Ectodermal cell (in vitro differentiated cells): ENCODE data around the gene CCDC68.

Source experiments
- H3K27ac ChIP-seq: 2 replicates; pipeline ENCODE4 v1.7.0; 2013; ENCODE audit warnings: mild to moderate bottlenecking, low read depth, low read length; ENCODE audit not compliant: insufficient read depth, poor library complexity, severe bottlenecking
- H3K27me3 ChIP-seq: 2 replicates; pipeline ENCODE4 v1.7.0; 2013; ENCODE audit warnings: mild to moderate bottlenecking, low read length; ENCODE audit not compliant: insufficient read depth, control insufficient read depth, poor library complexity, severe bottlenecking
- H3K36me3 ChIP-seq: one replicate; pipeline ENCODE4 v1.7.0; 2013; ENCODE audit warnings: low read length; ENCODE audit not compliant: control insufficient read depth, insufficient read depth
- H3K4me1 ChIP-seq: one replicate; pipeline ENCODE4 v1.7.0; 2013; ENCODE audit warnings: low read length; ENCODE audit not compliant: control insufficient read depth, insufficient read depth
- H3K4me3 ChIP-seq: 2 replicates; pipeline ENCODE4 v1.7.0; 2013; ENCODE audit warnings: low read depth, low read length, control low read depth; ENCODE audit not compliant: insufficient read depth
- H3K9me3 ChIP-seq: 2 replicates; pipeline ENCODE4 v1.7.0; 2013; ENCODE audit warnings: mild to moderate bottlenecking, low read length, moderate library complexity; ENCODE audit not compliant: control insufficient read depth
- WGBS, 2 experiments: methylation state at CpG; one replicate each; pipeline ENCODE4 v1.1.7; 2013; ENCODE audit warnings: missing lambda C conversion rate in 2 of 2; 5-methylcytosine and 5-hydroxymethylcytosine counted together

The CCDC68 gene

DNA sequence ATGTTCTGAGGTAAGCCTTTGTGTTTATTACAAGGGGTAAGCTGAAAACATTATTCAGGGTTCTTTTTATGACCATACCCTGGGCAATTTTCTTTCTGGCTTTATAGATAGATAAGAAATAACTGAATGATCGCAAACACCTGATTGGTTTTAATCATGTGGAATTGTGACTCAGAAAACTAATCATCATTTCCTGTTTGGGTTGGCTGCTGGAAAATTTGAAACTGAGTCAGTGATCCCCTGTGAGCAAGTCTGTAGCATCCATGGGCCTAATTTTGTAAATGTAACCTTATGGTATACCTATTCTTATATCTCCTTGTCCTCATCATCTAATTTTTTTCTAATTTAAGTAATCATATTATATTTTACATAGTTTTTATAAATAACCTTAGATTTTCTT is 34.3 kb downstream of the CCDC68 start:
- H3K4me3 ChIP-seq = no peak overlapping the region
- no peaks in the 10 kb centered on the region for H3K4me1 ChIP-seq
- H3K27me3 ChIP-seq = no peaks in the 10 kb centered on the region
- no peaks in the 10 kb centered on the region for H3K36me3 ChIP-seq
- WGBS, 2 experiments = 93 to 100% methylated on average over 1 of the region's 1 CpG
- H3K27ac ChIP-seq = no peak overlapping the region
- no peaks in the 10 kb centered on the region for H3K9me3 ChIP-seq

DNA sequence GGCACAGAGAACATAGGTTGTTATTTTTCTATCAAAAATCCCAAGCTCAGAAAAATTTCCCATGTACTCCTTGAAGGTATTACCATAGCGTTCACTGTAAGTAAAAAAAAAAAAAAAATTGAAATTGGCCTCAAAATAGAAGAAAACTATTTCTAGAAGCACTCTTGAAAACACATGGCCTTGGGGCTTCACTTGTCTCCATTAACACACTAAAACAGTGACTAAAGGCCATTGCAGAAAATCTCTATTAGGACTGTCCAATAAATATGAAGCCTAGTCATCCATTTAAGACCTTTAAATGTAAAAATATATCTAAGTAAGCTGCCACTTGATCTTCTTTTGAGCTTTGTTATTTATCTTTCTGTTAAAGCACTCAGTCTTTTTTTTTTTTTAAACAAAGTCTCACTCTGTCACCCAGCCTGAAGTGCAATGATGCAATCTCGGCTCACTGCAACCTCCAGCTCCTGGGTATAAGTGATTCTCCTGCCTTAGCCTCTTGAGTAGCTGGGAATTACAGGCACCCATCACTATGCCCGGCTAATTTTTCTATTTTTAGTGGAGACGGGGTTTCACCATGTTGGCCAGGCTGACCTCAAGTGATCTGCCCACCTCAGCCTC is 35.8 kb downstream of the CCDC68 start:
- 93 to 95% methylated on average over 4 of the region's 4 CpGs for WGBS, 2 experiments
- no peak overlapping the region for H3K27ac ChIP-seq

GRCh38 chr18:54919412-54919811 is 39.8 kb downstream of the CCDC68 start:
- H3K9me3 ChIP-seq = no peaks in the 10 kb centered on the region
- WGBS, 2 experiments = 89 to 93% methylated on average over 6 of the region's 6 CpGs
- H3K4me3 ChIP-seq = no peak overlapping the region
- no peak overlapping the region for H3K27ac ChIP-seq
- no peaks in the 10 kb centered on the region for H3K27me3 ChIP-seq
- H3K4me1 ChIP-seq = no peaks in the 10 kb centered on the region
- no peaks in the 10 kb centered on the region for H3K36me3 ChIP-seq

More for the DNA sequence above, 35.8 kb downstream of the CCDC68 start:
- Histone ChIP-seq H3K36me3 (no peaks in the 10 kb centered on the region), H3K4me1 (no peaks in the 10 kb centered on the region), H3K9me3 (no peaks in the 10 kb centered on the region), H3K4me3 (no peak overlapping the region), H3K27me3 (no peaks in the 10 kb centered on the region)

- Histone ChIP-seq H3K9me3 (no peaks in the 10 kb centered on the region), H3K36me3 (no peaks in the 10 kb centered on the region), H3K4me1 (no peaks in the 10 kb centered on the region), H3K4me3 (no peak overlapping the region), H3K27me3 (no peaks in the 10 kb centered on the region), H3K27ac (no peak overlapping the region)
- WGBS, 2 experiments = 74 to 81% methylated on average over 4 of the region's 4 CpGs
These were observed 41.2 kb downstream of the CCDC68 start for GRCh38 chr18:54918060-54918459.

DNA sequence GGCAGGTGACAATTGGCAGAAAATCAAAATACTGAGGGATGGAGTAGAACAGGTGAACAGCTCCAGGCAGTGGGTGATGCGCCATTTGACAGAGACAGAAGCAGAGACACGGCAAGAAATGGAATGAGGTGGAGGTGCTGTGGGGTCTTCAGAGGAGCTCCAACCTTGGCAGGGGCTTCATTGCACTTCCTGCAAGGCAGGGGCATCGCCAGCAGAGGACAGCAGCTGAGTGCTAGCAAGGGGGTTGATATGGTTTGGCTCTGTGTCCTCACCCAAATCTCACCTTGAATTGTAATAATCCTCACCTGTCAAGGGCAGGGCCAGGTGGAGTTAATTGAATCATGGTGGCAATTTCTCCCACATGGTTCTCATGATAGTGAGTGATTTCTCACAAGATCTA is 42.8 kb downstream of the CCDC68 start:
- Histone ChIP-seq H3K36me3 (no peaks in the 10 kb centered on the region), H3K9me3 (no peaks in the 10 kb centered on the region), H3K4me3 (no peak overlapping the region), H3K27me3 (no peaks in the 10 kb centered on the region), H3K27ac (no peak overlapping the region), H3K4me1 (no peaks in the 10 kb centered on the region)
- 80 to 90% methylated on average over 3 of the region's 3 CpGs for WGBS, 2 experiments

- H3K4me1 ChIP-seq = no peaks in the 10 kb centered on the region
- H3K36me3 ChIP-seq = no peaks in the 10 kb centered on the region
- H3K27ac ChIP-seq = no peak overlapping the region
- H3K27me3 ChIP-seq = no peaks in the 10 kb centered on the region
- no peak overlapping the region for H3K4me3 ChIP-seq
- WGBS, 2 experiments = 96 to 100% methylated on average over 2 to 3 of the region's 4 CpGs
- no peaks in the 10 kb centered on the region for H3K9me3 ChIP-seq
These were observed 44.4 kb downstream of the CCDC68 start for GRCh38 chr18:54914816-54915215.

DNA sequence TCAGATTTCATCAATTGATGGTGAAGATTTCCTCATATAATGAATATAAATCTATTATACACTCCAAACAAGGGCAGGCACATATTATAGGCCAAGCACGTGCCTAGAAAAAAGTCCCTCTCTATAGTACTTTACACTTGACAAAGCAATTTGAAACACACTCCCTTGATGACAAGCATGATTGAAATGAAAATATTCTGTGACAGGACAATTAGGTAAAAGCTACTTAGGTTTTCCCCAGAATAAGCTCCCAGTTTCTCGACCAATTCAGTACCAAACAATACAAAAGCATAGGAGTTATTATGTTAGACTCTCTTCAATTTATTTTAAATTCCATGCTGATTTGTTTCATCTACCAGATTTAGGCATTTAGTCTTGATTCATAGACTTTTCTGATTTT is 47.7 kb downstream of the CCDC68 start:
- Histone ChIP-seq H3K9me3 (no peaks in the 10 kb centered on the region), H3K27me3 (no peaks in the 10 kb centered on the region), H3K4me1 (no peaks in the 10 kb centered on the region), H3K27ac (no peak overlapping the region), H3K4me3 (no peak overlapping the region), H3K36me3 (no peaks in the 10 kb centered on the region)
- 83% methylated on average over 1 of the region's 2 CpGs; no CpG with 5 or more reads in 1 of the 2 experiments for WGBS, 2 experiments

DNA sequence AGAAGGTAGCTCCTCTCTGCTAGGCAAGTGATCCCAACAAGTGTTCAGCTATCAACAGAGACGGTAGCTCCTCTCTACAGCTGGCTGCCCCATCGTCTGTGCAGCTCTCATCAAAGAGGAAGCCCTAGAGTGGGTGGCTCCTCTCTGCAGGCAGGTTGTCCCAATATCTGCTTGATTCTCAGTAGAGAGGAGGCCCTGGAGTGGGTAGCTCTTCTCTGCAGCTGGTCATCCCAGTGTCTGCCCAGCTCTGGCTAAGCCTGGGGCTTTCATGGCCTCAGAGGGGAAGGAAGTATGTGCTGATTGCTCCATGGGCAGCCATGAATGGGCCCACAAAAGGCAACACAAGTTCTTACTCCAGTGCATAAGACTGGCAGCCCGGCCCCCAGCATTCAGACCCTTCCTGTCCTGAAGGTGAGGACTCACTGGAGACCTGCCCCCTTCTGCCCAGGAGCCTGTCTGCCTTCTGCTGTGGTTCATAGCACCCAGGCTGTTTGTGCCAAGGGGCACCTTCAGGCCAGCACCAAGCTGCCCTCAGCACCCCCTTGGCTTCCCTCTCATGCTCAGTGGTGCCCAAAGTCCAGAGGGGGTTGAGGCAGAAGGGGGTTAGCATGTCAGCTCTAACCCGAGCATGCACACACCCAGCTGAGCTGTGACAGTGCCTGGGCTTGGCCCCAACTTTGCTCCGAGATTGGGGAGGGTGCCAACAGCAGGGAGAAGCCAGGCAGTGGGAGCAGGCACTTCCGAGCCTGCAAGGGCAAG is 48.9 kb downstream of the CCDC68 start:
- no peaks in the 10 kb centered on the region for H3K4me1 ChIP-seq
- no peaks in the 10 kb centered on the region for H3K36me3 ChIP-seq
- H3K4me3 ChIP-seq = no peak overlapping the region
- no peak overlapping the region for H3K27ac ChIP-seq
- no peaks in the 10 kb centered on the region for H3K9me3 ChIP-seq
- 92% methylated on average over 6 of the region's 6 CpGs for WGBS, 2 experiments
- no peaks in the 10 kb centered on the region for H3K27me3 ChIP-seq

- Histone ChIP-seq H3K27me3 (no peaks in the 10 kb centered on the region), H3K4me1 (no peaks in the 10 kb centered on the region), H3K27ac (no peak overlapping the region), H3K9me3 (no peaks in the 10 kb centered on the region), H3K4me3 (no peak overlapping the region), H3K36me3 (no peaks in the 10 kb centered on the region)
- 87% methylated on average over 11 of the region's 11 CpGs for WGBS, 2 experiments
These were observed 49.7 kb downstream of the CCDC68 start for GRCh38 chr18:54909538-54909937.

DNA sequence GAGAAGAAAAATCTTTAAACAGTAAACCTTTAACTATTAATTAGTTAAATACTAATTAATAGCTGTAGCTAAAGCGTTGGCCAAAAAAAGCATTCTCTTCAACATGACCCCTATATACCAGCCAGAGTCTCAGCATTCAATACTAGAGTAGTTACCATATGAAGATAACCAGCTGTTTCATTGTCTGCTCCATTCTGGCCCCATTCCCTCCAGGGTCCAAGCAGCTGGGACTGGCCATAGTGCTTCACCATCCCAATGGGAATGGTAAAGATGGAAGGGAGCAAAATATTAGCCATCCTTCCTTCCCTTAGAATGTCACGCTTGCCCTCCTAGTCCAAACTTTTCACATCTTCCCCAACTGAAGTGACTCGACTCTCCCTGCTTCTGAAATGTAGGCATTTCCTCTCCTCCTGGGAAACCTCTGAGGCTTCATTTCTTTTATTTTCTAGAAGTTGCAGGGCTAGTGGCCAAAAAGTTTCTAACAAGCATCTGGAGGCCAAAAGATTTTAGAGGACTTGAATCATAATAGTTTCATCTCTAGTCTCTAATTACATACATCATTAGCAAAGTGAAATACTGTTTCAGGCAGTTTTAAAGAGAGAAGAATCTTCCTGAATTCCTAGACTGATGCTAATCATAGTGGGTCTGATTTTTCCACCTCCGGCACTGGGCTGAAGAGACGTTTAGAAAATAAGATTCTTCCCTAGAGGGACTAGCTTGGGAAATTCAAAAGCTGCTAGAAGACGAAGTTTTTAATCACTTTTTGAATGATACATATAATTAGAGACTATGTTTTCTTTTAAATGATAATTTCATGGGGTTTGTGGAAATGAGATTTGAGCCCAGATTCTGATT is 52.7 kb downstream of the CCDC68 start:
- Histone ChIP-seq H3K4me3 (no peak overlapping the region), H3K36me3 (no peaks in the 10 kb centered on the region), H3K9me3 (no peaks in the 10 kb centered on the region), H3K27me3 (no peaks in the 10 kb centered on the region), H3K4me1 (no peaks in the 10 kb centered on the region), H3K27ac (no peak overlapping the region)
- WGBS, 2 experiments = 87 to 88% methylated on average over 4 of the region's 6 CpGs
